ENCODE results near the gene AK6. TPM values are rescaled to one million over a fixed set of nuclear protein-coding genes. Genes with fewer than 3 reads are reported as not detected.
"Not testable (repeated sequence)": the region's sequence is repeated elsewhere in the genome, so short reads cannot be mapped to it uniquely, and the experiment has no call there.

The AK6 gene
- polyA plus RNA-seq, 1 experiment: 11.6 TPM

- Histone ChIP-seq H3K27me3 (ENCODE audit: control insufficient read depth, insufficient read depth, low read length) (no peaks in the 10 kb centered on the region), H3K36me3 (ENCODE audit: control insufficient read depth, insufficient read depth, low read length) (peaks cover 2% of the 10 kb centered on the region; the same call in 1 of the 2 replicates), H3K4me3 (ENCODE audit: low read depth, low read length) (peak within 1 kb of the TSS; percentile 55)
- DNase-seq (ENCODE audit: low read depth): no peak
- ChIA-PET POLR2A (no interaction called here), CTCF (no interaction called here)
- TF ChIP-seq, protein P1, sequence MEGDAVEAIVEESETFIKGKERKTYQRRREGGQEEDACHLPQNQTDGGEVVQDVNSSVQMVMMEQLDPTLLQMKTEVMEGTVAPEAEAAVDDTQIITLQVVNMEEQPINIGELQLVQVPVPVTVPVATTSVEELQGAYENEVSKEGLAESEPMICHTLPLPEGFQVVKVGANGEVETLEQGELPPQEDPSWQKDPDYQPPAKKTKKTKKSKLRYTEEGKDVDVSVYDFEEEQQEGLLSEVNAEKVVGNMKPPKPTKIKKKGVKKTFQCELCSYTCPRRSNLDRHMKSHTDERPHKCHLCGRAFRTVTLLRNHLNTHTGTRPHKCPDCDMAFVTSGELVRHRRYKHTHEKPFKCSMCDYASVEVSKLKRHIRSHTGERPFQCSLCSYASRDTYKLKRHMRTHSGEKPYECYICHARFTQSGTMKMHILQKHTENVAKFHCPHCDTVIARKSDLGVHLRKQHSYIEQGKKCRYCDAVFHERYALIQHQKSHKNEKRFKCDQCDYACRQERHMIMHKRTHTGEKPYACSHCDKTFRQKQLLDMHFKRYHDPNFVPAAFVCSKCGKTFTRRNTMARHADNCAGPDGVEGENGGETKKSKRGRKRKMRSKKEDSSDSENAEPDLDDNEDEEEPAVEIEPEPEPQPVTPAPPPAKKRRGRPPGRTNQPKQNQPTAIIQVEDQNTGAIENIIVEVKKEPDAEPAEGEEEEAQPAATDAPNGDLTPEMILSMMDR (IDR thresholded peaks at IDR 0.05; ENCODE audit: insufficient read depth, low read depth, low read length): peak; percentile 52
These were observed 45.7 kb upstream of the AK6 start, which contains the start of gene MARVELD2 for GRCh38 chr5:69414885-69415583. Gene MARVELD2 (plus strand): TSS chr5:69415116. CDS start chr5:69419386, 4,270 bp downstream.

DNA sequence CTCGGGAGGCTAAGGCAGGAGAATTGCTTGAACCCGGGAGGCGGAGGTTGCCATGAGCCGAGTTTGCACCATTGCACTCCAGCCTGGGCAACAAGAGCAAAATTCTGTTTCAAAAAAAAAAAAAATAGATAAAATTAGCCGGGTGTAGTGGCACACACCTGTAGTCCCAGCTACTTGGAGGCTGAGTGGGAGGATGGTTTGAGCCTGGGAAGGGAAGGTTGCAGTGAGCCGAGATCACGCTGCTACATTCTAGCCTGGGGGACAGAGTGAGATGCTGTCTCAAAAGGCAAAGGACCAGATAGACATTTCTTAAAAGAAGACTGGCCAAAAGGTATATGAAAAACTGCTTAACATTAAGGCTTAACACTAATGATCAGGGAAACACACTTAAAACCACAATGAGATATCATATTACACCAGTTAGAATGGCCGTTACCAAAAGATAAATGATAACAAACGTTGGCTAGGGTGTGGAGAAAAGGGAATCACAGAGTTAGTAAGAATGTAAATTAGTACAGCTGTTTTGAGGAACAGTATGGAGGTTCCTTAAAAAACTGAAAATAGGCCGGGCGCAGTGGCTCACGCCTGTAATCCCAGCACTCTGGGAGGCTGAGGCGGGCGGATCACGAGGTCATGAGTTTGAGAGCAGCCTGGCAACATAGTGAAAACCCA, 35.5 kb upstream of the AK6 start:
- DNase-seq (ENCODE audit: low read depth): no peak
- ChIA-PET POLR2A (no interaction called here), CTCF (no interaction called here)
- Histone ChIP-seq H3K36me3 (ENCODE audit: control insufficient read depth, insufficient read depth, low read length) (peaks cover 2% of the 10 kb centered on the region; the same call in 1 of the 2 replicates), H3K4me3 (ENCODE audit: low read depth, low read length) (no peak overlapping the region), H3K27me3 (ENCODE audit: control insufficient read depth, insufficient read depth, low read length) (no peaks in the 10 kb centered on the region)
- TF ChIP-seq, protein P1 (IDR thresholded peaks at IDR 0.05; ENCODE audit: insufficient read depth, low read depth, low read length): no peak

GRCh38 chr5:69378376-69378775, 9.1 kb upstream of the AK6 start:
- ChIA-PET CTCF (no interaction called here), POLR2A (no interaction called here)
- Histone ChIP-seq H3K36me3 (ENCODE audit: control insufficient read depth, insufficient read depth, low read length) (peaks cover 10% of the 10 kb centered on the region), H3K27me3 (ENCODE audit: control insufficient read depth, insufficient read depth, low read length) (no peaks in the 10 kb centered on the region), H3K4me3 (ENCODE audit: low read depth, low read length) (no peak overlapping the region)
- TF ChIP-seq, protein P1 (IDR thresholded peaks at IDR 0.05; ENCODE audit: insufficient read depth, low read depth, low read length): no peak
- no peak for DNase-seq (ENCODE audit: low read depth)

GRCh38 chr5:69374911-69375446, 5.7 kb upstream of the AK6 start:
- TF ChIP-seq, protein P1 (IDR thresholded peaks at IDR 0.05; ENCODE audit: insufficient read depth, low read depth, low read length): no peak
- POLR2A ChIA-PET: no interaction called here
- DNase-seq (ENCODE audit: low read depth): no peak
- H3K27me3 ChIP-seq (ENCODE audit: control insufficient read depth, insufficient read depth, low read length): no peaks in the 10 kb centered on the region
- H3K4me3 ChIP-seq (ENCODE audit: low read depth, low read length): no peak overlapping the region
- H3K36me3 ChIP-seq (ENCODE audit: control insufficient read depth, insufficient read depth, low read length): peaks cover 4% of the 10 kb centered on the region
- CTCF ChIA-PET: interaction anchor here (0.6 kb wide), 1 partner anchor 34 kb away, joined by 3 read pairs; no protein-coding TSS in a partner anchor

- TF ChIP-seq, protein P1 (IDR thresholded peaks at IDR 0.05; ENCODE audit: insufficient read depth, low read depth, low read length): no peak
- no peaks in the 10 kb centered on the region for H3K27me3 ChIP-seq (ENCODE audit: control insufficient read depth, insufficient read depth, low read length)
- H3K4me3 ChIP-seq (ENCODE audit: low read depth, low read length): no peak overlapping the region
- ChIA-PET CTCF (interaction anchor here (0.9 to 1.6 kb wide), 4 partner anchors 9 to 279 kb away, joined by 3 to 10 read pairs (median 4); partner anchors contain the start of gene SLC30A5), POLR2A (no interaction called here)
- DNase-seq (ENCODE audit: low read depth): no peak
- peaks cover 6% of the 10 kb centered on the region for H3K36me3 ChIP-seq (ENCODE audit: control insufficient read depth, insufficient read depth, low read length)
These were observed 3.1 kb upstream of the AK6 start for GRCh38 chr5:69372394-69372793.

DNA sequence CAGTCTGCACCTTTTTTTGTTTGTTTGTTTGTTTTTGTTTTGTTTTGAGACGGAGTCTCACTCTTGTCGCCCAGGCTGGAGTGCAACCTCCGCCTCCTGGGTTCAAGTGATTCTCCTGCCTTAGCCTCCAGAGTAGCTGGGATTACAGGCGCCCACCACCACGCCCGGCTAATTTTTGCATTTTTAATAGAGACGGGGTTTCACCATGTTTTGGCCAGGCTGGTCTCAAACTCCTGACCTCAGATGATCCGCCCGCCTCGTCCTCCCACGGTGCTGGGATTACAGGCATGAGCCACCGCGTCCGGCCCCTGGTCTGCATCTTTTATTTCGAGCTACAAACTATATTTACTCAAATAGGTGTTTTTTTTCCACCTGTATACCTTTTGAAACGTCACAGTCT, 1.0 kb upstream of the AK6 start:
- H3K36me3 ChIP-seq (ENCODE audit: control insufficient read depth, insufficient read depth, low read length); H3K27me3 ChIP-seq (ENCODE audit: control insufficient read depth, insufficient read depth, low read length); CTCF ChIA-PET; DNase-seq (ENCODE audit: low read depth): not testable (repeated sequence)
- POLR2A ChIA-PET: interaction anchor here (0.6 kb wide), 1 partner anchor 150 kb away, joined by 3 read pairs; no protein-coding TSS in a partner anchor
- H3K4me3 ChIP-seq (ENCODE audit: low read depth, low read length): peak overlapping the region; percentile 90
